Activated T-cell treated with anti-CD3 and anti-CD28 coated beads for 24 hours (primary cell): ENCODE results near the gene LRRC56.

ENCODE experiments used
- DNase-seq: peaks from one replicate; pipeline ENCODE4 v3.0.0-alpha.2; 2020; ENCODE audit warnings: low read depth

Gene LRRC56, protein sequence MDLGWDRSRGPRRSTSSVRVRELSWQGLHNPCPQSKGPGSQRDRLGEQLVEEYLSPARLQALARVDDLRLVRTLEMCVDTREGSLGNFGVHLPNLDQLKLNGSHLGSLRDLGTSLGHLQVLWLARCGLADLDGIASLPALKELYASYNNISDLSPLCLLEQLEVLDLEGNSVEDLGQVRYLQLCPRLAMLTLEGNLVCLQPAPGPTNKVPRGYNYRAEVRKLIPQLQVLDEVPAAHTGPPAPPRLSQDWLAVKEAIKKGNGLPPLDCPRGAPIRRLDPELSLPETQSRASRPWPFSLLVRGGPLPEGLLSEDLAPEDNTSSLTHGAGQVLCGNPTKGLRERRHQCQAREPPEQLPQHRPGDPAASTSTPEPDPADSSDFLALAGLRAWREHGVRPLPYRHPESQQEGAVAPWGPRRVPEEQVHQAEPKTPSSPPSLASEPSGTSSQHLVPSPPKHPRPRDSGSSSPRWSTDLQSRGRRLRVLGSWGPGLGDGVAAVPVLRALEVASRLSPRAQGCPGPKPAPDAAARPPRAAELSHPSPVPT

DNA sequence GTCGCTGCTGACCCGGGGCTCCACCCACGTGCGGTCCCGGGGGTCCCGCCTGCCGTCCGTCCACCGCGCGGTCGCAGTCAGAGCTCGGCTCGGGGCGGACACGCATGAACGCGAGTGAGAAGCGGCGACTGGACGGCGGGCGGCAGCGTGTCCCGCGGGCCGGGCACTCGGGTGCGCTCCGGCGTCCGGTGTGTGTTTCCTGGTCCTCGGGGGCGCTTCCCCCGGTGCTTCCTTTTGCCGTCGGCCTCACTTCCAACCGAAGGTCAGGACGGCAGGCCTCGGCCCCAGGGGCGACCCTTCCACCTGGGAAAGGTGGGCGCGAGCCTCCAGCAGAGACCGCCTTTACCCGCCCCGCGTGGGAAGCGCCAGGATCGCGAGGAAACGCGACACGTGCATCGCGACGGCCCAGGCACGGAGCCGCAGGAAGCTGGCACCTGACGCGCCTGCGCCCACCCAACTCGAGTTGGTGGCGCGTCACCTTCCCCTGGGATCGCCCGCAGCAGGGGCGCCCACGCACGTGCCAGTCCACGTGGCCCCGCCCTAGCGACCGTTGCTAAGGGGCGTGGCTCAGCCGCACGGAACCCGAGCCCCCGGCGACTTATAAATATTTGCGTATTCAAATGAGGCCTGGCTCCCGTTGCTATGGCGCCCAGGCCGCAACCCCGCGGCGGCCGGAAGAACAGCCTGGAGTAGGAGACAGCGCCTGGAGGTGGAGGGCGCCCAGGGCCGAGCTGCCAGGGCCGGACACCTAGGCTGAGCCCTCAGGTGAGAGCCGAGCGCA lies at the start of gene LRRC56:
LRRC56 (plus strand) TSS at position 687 of the 781 bp plus-strand sequence. CDS start 3,158 bp downstream, outside the sequence.
- peak; percentile 89 for DNase-seq

DNA sequence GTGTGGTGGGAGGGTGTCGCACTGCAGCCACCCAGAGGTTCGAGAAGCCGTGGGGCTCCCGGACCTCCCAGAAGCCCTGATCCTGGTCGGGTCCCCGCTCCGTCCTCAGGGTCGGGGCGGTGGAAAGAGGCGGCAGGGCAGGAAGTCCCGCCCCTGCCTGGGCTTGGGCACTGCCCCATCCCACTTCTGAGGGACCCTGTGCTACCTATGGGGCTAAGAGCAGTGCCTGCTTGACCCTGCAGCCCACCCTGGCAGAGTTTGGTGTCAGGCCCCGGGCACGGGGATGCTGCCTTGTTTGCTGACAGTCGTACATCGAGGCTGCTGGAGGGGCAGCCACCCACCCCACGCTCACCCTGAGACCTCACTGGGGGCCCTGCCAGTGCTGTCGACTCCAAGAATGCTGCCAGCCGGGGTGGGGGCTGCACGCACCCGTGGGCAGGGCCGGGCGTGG lies 49.7 kb upstream of the LRRC56 start:
- DNase-seq, result no peak

DNA sequence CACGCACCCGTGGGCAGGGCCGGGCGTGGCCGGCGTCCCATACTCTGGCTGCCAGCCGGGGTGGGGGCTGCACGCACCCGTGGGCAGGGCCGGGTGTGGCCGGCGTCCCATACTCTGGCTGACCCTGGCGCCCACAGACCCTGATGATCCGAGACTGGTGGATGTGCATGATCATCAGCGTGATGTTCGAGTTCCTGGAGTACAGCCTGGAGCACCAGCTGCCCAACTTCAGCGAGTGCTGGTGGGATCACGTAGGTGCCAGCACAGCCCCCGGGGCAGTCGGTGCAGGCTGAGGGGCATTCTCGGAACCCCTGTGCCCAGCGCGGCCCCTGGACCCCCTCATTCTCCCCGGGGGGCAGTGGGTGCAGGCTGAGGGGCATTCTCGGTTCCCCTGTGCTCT lies 49.3 kb upstream of the LRRC56 start:
- DNase-seq, result no peak

DNA sequence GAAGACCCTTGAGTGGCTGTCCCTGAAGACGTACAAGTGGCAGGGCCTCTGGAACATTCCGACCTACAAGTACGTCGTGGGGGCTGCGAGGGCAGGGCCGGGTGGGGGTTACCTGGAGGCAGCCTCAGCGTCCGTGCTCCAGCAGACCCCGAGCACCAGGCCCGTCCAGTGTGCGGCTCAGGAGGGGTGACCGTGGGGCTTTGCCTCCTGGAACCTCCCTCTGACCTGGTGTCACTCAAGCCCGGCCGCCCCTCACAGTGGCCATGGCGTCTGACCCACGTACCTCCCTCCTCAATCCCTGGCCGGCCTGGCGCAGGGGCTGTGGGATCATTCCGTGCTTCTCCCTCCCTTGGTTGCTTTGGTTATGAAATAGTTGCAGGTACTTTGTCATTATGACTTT lies 48.7 kb upstream of the LRRC56 start:
- DNase-seq, result no peak

DNA sequence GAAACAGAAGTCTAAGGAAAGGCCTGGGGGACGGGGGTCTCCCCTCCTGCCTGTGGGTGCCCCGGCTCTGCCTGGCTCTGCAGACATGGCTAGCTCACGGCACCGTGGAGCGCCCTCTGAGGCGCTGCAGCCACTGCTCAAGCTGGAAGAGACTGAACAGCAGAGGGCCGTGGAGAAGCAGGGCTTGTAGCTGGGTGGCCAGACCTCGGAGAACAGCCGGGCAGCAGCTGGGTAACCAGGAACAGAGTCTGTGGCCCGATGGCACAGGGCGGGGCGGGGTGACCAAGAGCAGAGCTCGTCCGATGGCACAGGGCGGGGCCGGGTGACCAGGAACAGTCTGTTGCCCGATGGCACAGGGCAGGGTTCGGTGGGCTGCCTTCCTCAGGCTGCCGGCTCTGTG lies 48.3 kb upstream of the LRRC56 start:
- no peak for DNase-seq

DNA sequence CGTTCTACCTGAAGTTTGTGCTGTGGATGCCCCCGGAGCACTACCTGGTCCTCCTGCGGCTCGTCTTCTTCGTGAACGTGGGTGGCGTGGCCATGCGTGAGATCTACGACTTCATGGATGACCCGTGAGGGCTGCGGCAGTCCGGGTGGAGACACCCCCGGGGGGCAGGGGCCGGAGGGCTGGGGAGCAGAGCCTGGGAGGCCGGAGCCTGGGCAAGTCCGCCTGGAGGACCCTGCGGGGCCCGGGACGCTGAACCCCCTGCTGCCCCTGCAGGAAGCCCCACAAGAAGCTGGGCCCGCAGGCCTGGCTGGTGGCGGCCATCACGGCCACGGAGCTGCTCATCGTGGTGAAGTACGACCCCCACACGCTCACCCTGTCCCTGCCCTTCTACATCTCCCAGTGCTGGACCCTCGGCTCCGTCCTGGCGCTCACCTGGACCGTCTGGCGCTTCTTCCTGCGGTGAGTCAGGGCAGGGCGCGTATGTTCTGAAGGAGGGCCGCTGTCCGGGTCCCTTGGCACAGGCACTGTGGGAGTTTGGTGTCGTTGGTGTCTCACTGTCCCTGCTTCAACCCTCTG lies 47.6 kb upstream of the LRRC56 start:
- no peak for DNase-seq

DNA sequence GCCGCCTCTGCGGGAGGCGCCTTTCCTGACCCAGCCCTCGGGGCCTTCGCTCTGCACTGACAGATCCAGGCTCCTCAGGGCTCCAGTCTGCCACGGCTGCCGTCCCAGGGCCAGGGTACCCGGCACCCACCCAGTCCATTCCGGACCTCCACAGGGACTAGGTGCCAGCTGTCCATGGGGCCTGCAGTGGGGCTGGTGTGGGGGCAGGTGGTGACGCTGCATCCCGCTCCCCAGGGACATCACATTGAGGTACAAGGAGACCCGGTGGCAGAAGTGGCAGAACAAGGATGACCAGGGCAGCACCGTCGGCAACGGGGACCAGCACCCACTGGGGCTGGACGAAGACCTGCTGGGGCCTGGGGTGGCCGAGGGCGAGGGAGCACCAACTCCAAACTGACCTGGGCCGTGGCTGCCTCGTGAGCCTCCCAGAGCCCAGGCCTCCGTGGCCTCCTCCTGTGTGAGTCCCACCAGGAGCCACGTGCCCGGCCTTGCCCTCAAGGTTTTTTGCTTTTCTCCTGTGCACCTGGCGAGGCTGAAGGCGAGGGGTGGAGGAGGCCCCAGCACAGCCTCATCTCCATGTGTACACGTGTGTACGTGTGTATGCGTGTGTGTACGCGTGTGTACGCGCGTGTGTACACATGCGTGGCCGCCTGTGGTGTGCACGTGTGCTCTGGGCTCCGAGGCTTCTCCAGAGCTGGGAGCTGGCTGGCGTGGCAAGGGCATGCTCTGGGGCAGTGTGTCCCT lies 47.0 kb upstream of the LRRC56 start:
- DNase-seq, result no peak

DNA sequence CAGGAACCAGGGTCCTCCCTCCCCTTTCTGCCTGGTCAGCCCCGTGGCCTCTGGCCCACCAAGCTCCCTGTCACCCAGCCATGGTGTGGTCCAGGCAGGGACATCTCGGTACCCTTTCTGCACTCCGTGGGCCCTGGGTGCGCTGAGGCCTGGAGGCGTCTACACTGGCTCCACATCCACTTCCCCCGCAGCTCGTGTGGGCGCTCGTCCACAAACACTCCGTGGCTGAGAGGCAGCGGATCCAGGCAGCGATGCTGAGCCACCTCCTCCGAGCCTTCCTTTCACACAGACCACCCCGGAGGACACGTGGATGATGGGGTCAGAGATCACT lies 46.4 kb upstream of the LRRC56 start:
- DNase-seq, result no peak

DNA sequence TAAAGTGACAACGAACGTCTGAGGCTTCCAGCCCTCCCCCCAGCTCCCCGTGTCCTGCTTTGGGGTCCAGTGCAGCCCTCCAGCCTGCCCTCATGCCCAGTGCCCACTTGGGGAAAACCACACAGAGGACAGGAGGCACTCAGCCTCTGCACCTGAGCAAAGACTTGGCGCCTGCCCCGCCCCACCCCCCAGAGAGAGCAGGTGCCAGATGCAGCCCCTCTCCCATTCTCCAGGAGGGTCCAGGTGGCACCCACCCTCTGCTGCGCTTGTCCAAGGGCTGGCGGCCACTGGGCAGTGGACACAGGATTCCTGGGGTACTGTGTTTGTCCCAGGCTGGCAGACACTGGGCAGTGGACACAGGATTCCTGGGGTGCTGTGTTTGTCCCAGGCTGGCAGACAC lies 46.0 kb upstream of the LRRC56 start:
- no peak for DNase-seq

DNA sequence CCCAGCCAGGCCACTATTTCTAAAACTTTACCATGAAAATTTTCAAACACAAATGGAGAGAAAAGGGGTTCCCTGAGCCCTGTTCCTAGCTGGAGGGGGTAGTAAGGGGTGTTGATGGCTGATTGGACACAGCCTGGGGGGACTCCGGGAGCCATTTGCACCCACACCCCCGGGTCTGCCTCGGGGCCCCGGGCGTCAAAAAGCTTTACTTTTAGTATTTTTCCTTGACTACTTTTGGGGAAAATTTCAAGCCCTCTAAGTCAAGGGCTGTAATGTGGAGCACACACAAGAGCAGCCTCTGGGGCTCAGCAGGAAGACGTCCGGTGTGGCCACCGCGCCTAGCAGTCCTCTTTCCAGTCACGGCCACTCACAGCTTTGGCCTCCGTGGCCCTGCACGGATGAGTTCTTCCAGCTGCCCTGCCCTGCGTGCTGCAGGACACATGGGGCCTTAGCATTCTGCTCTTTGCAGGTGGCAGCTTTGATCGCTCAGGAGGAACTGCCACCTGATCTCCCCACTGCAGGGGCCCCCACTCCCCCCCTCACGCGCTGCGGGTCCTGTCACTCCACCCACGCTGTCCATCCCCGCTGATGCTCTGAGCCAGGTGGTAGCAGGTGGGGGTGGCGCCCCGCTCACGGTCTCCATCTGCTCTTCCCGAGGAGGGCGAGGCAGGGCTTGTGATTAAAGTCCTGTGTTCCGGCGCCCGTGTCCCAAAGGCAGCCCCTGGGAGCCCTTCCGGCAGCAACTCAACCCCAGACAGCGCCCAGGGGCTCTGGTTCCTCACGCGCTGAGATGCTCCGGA lies 44.7 kb upstream of the LRRC56 start:
- no peak for DNase-seq

DNA sequence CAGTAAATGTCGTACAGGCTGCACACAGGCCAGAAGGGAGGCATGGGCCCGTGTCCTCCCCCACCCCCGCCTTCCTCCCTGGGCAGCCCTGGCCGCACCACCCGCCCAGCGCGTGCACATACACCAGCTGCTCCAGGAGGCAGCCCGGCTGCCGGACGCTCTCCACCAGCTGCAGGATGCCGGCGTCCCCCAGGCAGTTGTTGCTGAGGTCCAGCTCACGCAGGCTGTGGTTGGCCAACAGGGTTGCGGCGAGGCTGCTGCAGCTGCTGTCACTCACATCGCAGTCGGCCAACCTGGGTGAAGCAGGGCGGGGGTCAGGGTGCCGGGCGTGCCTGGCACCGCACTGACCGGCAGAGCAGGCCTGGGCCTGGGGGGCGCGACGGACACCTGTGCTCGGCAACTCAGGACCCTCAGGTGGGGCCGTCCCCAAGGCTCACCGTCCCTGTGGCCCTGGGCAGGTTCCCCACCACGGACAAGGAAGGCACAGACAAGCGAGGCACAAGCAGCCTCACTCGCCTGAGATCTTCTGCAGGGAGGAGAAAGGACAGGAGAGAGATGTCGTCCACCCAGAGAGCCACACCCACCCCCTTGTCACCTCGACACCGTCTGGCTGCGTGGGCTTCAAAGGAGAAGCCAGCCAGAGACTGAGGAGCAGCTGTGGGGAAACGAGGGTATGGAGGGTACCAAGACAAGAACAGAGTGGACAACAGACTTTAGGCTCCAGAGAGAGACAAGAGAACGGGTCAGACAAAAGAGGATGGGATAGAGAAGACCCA lies 42.4 kb upstream of the LRRC56 start:
- DNase-seq, result no peak

DNA sequence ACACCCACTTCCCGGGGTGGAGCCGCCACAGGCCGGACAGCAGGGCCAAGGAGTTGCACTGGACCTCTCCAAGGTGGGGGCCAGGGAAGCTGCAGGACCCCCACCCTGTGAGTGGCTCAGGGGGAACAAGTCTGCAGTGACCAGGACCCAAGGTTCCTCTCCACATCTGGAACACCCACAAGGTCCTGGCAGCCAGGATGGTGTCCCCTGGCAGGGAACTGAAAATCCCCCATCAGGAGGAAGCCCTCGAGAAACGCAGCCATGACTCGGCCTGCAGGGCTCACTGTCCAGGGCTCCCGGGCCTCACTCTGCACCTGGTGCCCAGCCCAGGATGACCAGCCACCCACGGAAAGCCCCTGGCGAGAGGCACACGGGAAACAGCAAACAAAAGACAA lies 41.8 kb upstream of the LRRC56 start:
- DNase-seq, result no peak

DNA sequence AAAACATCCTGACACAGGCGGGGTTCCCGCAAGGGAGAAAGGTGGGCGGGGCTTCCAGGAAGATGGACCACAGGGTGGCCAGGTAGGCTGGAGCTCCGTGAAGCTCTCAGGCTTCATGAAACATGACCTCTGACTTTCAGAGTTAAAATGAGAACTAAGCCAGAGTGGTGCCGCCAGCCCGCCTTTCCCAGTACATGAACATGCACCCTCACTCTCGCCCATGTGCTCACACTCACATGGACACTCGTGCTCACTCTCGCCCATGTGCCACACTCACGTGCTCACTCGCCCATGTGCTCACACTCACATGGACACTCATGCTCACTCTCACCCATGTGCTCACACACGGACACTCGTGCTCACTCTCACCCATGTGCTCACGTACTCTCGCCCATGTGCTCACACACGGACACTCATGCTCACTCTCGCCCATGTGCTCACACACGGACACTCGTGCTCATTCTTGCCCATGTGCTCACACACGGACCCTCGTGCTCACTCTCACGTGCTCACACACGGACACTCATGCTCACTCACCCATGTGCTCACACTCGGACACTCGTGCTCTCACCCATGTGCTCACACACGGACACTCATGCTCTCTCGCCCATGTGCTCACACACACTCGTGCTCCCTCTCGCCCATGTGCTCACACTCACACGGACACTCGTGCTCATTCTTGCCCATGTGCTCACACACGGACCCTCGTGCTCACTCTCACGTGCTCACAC lies 40.3 kb upstream of the LRRC56 start:
- no peak for DNase-seq

DNA sequence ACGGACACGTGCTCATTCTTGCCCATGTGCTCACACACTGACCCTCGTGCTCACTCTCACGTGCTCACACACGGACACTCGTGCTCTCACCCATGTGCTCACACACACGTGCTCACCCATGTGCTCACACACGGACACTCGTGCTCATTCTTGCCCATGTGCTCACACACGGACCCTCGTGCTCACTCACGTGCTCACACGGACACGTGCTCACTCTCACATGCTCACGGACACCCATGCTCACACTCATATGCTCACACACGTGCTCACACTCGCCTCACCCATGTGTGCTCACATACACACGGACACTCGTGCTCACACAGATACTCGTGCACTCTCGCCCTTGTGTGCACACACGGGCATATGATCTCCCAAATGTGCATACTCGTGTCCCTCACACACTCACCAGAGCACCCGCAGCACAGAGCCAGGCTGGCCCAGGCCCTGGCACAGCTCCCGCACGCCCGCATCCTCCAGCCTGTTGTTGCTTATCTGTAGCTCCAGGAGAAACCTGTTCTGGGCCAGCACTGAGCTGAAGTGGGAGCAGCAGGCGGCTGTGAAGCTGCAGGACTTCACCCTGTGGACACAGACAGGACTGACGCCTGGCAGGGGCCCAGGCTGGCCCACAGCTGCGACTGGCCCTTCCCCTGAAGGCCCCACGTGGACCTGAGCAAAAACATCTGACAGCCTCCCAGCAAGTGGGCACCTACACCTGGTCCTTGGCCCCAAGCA lies 39.6 kb upstream of the LRRC56 start:
- DNase-seq, result no peak

DNA sequence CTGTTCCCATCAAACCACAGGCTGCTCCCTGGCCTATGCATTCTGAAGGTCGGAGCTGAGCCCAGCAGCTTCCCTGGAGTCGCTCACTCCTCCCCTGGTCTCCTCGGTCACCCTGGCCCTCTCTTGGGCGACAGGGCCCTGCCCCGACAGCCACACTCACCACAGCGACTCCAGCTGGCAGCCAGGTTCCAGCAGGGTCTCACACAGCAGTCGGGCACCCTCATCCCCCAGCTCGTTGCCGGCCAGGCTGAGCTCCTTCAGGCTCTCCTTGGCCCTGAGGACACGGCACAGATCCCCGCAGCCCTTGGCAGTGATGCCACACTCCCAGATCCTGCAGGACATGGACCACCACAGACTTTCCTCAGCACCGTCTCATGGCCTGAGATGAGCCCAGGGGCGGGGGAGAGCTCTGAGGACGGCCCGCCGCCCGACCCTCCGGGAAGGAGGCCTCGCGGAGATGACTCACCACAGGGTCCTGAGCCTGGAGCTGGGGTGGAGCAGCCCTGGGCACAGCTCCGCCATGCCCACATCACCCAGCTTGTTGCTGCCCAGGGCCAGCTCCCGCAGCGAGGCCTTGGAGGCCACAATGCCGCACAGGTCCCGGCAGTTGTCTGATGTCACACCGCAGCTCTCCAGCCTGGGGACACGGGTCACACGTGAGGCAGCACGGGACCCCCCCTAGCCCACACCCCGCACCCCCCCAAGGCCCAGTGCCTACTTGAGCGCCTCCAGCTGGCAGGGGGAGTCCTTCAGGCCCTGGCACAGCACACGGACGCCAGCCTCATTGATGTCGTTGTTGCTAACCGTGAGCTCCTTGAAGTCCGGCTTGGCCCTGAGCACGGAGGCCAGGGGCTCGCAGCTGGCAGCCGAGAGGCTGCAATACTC lies 38.8 kb upstream of the LRRC56 start:
- DNase-seq, result no peak

DNA sequence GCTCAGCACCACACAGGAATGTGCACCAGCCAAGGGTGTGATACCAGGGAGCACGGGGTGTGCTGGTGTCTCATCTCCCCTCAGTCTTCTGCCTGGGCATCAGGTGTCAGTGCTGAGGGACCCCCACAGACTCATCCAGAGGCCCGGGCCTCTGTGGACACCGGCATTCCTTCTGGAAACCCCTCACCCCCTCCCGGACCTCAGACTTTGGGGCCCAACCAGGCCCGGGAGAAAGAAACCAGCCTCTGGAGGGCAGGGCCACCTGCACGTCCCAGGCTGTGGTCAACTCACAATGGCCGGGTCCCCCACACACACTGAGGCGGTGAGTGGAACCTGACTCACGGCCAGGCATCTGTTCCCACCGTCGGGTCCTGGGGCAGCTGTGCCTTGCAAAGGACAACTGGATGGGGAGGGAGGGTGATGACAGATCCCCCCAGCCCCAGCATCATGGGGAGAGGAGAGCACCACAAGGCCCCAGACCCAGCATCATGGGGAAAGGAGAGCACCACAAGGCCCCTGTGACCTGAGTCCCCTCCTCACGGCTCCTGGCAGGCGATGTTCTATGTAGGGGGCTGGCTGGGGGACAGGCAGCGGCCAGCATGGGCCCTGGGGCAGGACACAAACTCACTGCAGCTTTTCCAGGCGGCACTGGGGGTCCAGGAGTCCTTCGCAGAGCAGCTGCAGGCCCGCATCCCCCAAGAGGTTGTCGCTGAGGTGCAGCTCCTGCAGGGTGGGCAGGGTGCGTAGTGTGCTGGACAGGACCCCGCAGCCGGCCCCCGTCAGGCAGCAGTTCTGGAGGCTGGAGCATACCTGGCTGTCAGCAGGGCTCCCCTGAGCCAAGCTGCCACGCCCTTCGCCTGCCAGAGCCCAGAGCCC lies 37.9 kb upstream of the LRRC56 start:
- no peak for DNase-seq
